NCI-H774 (cell line): ENCODE measurements around the gene ERC1.
"Not testable (repeated sequence)": the region's sequence is repeated elsewhere in the genome, so short reads cannot be mapped to it uniquely, and the experiment has no call there.

ENCODE experiments used
- DNase-seq: peaks from one replicate; lab custom pipeline; 2025; lab: John Stamatoyannopoulos, UW

The ERC1 gene

GRCh38 chr12:1289371-1290155 lies 298.5 kb downstream of the ERC1 start:
- no peak for DNase-seq

GRCh38 chr12:1290716-1291115 lies 299.7 kb downstream of the ERC1 start:
- DNase-seq: no peak

GRCh38 chr12:1291601-1292332 lies 300.7 kb downstream of the ERC1 start:
- DNase-seq: no peak

- no peak for DNase-seq
These were observed 302.9 kb downstream of the ERC1 start for GRCh38 chr12:1293901-1294300.

GRCh38 chr12:1297206-1297605 lies 306.2 kb downstream of the ERC1 start:
- no peak for DNase-seq

- DNase-seq: no peak
These were observed 306.7 kb downstream of the ERC1 start for GRCh38 chr12:1297639-1298175.

GRCh38 chr12:1300460-1300859 lies 309.4 kb downstream of the ERC1 start:
- no peak for DNase-seq

- DNase-seq: no peak
These were observed 311.3 kb downstream of the ERC1 start for GRCh38 chr12:1302201-1302870.

- DNase-seq: no peak
These were observed 314.0 kb downstream of the ERC1 start for GRCh38 chr12:1305063-1305434.

GRCh38 chr12:1305791-1306500 lies 314.9 kb downstream of the ERC1 start:
- DNase-seq: no peak

- no peak for DNase-seq
These were observed 315.8 kb downstream of the ERC1 start for GRCh38 chr12:1306817-1307216.

- no peak for DNase-seq
These were observed 316.8 kb downstream of the ERC1 start for GRCh38 chr12:1307796-1308195.

- DNase-seq: no peak
These were observed 318.6 kb downstream of the ERC1 start for GRCh38 chr12:1309613-1310012.

- no peak for DNase-seq
These were observed 319.6 kb downstream of the ERC1 start for GRCh38 chr12:1310653-1311052.

- no peak for DNase-seq
These were observed 320.1 kb downstream of the ERC1 start for GRCh38 chr12:1311145-1311544.

GRCh38 chr12:1313906-1314305 lies 322.9 kb downstream of the ERC1 start:
- no peak for DNase-seq

GRCh38 chr12:1314523-1314922 lies 323.5 kb downstream of the ERC1 start:
- DNase-seq: no peak

GRCh38 chr12:1316991-1317390 lies 326.0 kb downstream of the ERC1 start:
- not testable (repeated sequence) for DNase-seq

GRCh38 chr12:1318327-1319031 lies 327.5 kb downstream of the ERC1 start:
- DNase-seq: peak; percentile 98

- DNase-seq: no peak
These were observed 328.2 kb downstream of the ERC1 start for GRCh38 chr12:1319212-1319611.

- DNase-seq: no peak
These were observed 329.0 kb downstream of the ERC1 start for GRCh38 chr12:1320021-1320420.
